Right lobe of liver (tissue), 4 donors: ENCODE data around the gene TARBP1.

Experiments used
- POLR2A ChIP-seq: fragments of 450-650 bp; IDR thresholded peaks from one replicate; pipeline ENCODE4 v1.6.1; 2017; ENCODE audit warnings: antibody characterized with exemption, mild to moderate bottlenecking
- TF ChIP-seq, protein P1 (sequence below), 4 donors: fragments of 200-600 bp in 3 of 4; fragments of 450-650 bp in 1 of 4; IDR thresholded peaks; one replicate each; pipeline versions ENCODE4 v1.5.1 to v1.8.0; 2016 to 2022; ENCODE audit warnings: antibody characterized with exemption in 4 of 4, mild to moderate bottlenecking in 2 of 4
- donor health status: DM: no; HTN: no; CAD: no.
- donor health status: DM: no; HTN: no; CAD: no.
- donor health status: DM: no; HTN: yes; CAD: no.

DNA sequence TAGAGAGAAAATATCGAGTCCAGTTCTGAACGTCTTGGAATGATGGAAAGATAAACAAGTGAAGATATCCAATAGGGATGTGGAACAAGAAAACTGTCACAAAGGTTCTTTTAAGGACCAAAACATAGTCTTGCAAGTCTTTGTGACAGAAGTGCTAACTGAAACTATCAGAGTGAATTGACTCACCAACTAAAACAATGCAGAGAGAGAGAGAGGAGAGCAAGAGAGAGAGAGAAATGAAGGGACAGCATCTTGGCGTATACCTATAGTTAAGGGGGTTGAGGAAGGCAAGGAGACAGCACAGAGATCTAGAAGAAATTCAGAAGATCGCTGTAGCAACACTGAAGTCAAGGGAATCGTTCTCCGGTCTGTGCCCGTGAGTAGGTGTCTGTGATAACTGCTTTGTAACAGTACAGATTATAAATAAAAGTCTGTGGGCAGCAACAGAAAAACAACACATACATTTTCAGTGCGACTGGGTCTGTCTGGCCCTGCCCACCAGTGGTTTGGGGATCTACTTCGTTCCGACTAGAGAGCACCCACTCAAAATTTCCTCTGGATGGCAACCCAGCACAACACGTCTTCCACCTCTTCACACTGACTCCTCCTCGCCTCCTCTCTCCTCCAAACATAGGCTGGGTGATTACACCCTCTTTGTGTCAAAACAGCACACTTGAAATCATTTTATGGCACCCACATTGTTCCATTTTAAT, 110.5 kb downstream of the TARBP1 start:
- TF ChIP-seq, protein P1, sequence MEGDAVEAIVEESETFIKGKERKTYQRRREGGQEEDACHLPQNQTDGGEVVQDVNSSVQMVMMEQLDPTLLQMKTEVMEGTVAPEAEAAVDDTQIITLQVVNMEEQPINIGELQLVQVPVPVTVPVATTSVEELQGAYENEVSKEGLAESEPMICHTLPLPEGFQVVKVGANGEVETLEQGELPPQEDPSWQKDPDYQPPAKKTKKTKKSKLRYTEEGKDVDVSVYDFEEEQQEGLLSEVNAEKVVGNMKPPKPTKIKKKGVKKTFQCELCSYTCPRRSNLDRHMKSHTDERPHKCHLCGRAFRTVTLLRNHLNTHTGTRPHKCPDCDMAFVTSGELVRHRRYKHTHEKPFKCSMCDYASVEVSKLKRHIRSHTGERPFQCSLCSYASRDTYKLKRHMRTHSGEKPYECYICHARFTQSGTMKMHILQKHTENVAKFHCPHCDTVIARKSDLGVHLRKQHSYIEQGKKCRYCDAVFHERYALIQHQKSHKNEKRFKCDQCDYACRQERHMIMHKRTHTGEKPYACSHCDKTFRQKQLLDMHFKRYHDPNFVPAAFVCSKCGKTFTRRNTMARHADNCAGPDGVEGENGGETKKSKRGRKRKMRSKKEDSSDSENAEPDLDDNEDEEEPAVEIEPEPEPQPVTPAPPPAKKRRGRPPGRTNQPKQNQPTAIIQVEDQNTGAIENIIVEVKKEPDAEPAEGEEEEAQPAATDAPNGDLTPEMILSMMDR (IDR thresholded peaks at IDR 0.05): no peak
- no peak for TF ChIP-seq POLR2A
